ENCODE data around the gene STS.

The STS gene

DNA sequence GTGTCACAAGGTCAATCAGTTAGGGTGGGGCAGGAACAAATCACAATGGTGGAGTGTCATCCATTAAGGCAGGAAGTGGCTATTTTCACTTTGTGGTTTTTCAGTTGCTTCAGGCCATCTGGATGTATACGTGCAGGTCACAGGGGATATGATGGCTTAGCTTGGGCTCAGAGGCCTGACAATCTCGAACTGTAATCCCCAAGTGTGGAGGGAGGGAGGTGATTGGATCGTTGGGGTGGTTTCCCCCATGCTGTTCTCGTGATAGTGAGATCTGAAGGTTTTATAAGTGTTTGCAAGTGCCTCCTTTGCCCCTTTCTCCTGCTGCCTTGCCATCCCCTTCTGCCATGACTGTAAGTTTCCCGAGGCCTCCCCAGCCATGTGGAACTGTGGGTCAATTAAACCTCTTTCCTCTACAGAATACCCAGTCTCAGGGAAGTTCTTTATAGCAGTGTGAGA lies 36.7 kb upstream of the STS start:
- TF ChIP-seq POLR2A (IDR thresholded peaks at IDR 0.05; ENCODE audit: extremely low read depth, insufficient read length) (no peak), MYC (IDR thresholded peaks at IDR 0.05; ENCODE audit: low read depth, low read length) (no peak)
- TF ChIP-seq, protein P1, sequence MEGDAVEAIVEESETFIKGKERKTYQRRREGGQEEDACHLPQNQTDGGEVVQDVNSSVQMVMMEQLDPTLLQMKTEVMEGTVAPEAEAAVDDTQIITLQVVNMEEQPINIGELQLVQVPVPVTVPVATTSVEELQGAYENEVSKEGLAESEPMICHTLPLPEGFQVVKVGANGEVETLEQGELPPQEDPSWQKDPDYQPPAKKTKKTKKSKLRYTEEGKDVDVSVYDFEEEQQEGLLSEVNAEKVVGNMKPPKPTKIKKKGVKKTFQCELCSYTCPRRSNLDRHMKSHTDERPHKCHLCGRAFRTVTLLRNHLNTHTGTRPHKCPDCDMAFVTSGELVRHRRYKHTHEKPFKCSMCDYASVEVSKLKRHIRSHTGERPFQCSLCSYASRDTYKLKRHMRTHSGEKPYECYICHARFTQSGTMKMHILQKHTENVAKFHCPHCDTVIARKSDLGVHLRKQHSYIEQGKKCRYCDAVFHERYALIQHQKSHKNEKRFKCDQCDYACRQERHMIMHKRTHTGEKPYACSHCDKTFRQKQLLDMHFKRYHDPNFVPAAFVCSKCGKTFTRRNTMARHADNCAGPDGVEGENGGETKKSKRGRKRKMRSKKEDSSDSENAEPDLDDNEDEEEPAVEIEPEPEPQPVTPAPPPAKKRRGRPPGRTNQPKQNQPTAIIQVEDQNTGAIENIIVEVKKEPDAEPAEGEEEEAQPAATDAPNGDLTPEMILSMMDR (IDR thresholded peaks at IDR 0.05; ENCODE audit: low read depth, low read length) = no peak
- TF ChIP-seq, protein P2, sequence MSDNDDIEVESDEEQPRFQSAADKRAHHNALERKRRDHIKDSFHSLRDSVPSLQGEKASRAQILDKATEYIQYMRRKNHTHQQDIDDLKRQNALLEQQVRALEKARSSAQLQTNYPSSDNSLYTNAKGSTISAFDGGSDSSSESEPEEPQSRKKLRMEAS (IDR thresholded peaks at IDR 0.05; ENCODE audit: low read depth, low read length) = no peak
- DNase-seq (ENCODE audit: low read depth) = peak; percentile 79
- H3K4me3 ChIP-seq (ENCODE audit: low read depth, low read length) = no peak overlapping the region

DNA sequence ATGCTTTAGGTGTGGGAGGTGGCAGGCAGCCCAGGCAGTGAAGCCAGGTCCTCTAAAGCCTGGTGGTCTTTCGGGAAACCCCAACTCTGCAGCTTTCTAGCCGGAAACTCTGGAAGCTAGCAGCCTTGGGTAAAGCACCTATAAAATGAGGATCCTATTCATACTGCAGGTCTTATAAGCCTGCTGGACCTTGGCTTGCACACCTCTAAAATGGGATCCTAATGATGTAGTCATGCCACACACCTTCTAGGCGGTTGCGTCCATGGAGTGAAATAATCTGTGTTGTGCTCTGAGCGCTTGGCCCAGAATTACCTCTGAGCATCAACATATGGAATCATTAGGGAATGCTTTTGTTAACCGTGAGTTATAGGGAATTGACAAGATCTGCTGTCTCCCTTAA lies 36.0 kb upstream of the STS start:
- TF ChIP-seq POLR2A (IDR thresholded peaks at IDR 0.05; ENCODE audit: extremely low read depth, insufficient read length) (no peak), MYC (IDR thresholded peaks at IDR 0.05; ENCODE audit: low read depth, low read length) (no peak)
- TF ChIP-seq, protein P2 (IDR thresholded peaks at IDR 0.05; ENCODE audit: low read depth, low read length) = no peak
- TF ChIP-seq, protein P1 (IDR thresholded peaks at IDR 0.05; ENCODE audit: low read depth, low read length) = no peak
- no peak overlapping the region for H3K4me3 ChIP-seq (ENCODE audit: low read depth, low read length)
- no peak for DNase-seq (ENCODE audit: low read depth)

DNA sequence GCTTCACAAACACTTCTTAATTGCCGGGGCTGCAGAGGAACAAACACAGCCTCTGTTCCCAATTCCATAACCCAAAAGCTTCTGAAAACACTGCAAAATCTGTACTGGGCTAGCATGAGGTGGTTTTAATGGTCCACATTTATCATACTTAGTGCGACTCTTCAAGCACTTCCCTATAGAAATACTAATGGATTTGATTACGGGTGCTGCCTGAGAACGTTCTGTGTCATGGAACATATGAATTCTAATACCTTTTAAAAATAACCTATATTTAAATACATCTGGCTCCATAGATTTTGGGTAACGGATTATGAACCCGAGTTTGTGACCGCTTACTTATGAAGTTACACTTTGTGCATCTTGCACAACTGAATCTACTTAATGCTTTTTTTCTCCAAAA lies 35.4 kb upstream of the STS start:
- no peak overlapping the region for H3K4me3 ChIP-seq (ENCODE audit: low read depth, low read length)
- TF ChIP-seq, protein P1 (IDR thresholded peaks at IDR 0.05; ENCODE audit: low read depth, low read length) = no peak
- DNase-seq (ENCODE audit: low read depth) = no peak

DNA sequence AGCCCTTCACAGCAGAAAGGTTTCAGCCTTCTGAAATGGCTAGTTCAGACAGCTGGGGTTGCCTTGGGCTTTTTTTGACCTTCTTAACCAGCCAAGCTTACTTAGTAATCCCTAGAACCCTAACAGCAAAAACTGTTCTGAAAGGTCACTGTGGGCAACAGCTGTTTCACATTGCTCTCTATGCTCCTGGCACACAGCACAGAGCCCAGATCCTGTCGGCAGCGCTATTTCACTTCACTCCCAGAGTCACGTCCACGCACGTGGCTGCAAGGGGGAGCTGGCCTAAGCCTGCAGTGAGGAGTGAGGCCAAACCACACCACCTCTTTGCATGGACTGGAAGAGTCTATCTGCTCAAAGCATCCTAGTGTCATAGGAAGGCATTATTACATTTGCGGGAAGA lies 32.0 kb upstream of the STS start:
- no peak overlapping the region for H3K4me3 ChIP-seq (ENCODE audit: low read depth, low read length)
- DNase-seq (ENCODE audit: low read depth) = no peak
- TF ChIP-seq MYC (IDR thresholded peaks at IDR 0.05; ENCODE audit: low read depth, low read length) (no peak), POLR2A (IDR thresholded peaks at IDR 0.05; ENCODE audit: extremely low read depth, insufficient read length) (no peak)
- TF ChIP-seq, protein P1 (IDR thresholded peaks at IDR 0.05; ENCODE audit: low read depth, low read length) = no peak
- TF ChIP-seq, protein P2 (IDR thresholded peaks at IDR 0.05; ENCODE audit: low read depth, low read length) = no peak

DNA sequence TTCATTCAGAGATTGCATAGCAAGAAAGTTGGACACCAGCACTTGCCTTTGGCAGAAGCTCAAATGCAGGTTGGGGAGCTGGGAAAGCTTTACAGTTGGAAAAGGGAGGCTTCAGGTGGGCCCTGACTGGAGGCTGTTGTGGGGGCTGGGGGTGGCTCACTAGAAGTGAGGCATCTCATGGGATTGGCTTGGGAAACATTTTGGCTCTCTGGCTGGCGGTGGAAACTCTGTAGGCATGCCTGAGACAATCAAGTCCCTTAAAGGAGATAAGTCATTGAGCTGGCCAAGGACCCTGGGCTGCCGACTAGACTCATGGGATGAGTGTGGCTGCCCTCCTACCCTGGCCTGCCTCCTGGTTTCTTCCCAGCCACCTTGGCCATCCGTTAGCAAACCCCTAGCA lies 31.4 kb upstream of the STS start:
- no peak overlapping the region for H3K4me3 ChIP-seq (ENCODE audit: low read depth, low read length)
- no peak for DNase-seq (ENCODE audit: low read depth)
- TF ChIP-seq, protein P2 (IDR thresholded peaks at IDR 0.05; ENCODE audit: low read depth, low read length) = no peak
- TF ChIP-seq, protein P1 (IDR thresholded peaks at IDR 0.05; ENCODE audit: low read depth, low read length) = no peak
- TF ChIP-seq POLR2A (IDR thresholded peaks at IDR 0.05; ENCODE audit: extremely low read depth, insufficient read length) (no peak), MYC (IDR thresholded peaks at IDR 0.05; ENCODE audit: low read depth, low read length) (no peak)

DNA sequence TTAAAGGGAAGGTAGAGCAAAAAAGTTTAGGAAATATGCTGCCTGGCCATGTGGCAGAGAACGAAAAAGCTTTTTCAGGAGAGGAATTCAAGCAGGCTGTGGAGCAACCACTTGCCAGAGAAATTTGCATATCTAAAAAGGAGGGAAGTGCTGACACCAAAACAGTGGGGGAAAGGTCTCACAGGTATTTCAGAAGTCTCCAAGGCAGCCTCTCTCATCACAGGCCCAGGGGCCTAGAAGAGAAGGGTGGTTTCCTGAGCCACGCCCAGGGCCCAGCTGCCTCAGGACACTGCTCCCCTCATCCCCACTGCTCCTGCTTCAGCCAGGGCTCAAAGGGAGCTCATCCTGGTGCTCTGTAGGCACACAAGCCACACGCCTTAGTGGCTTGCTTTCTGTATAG lies 29.9 kb upstream of the STS start:
- TF ChIP-seq MYC (IDR thresholded peaks at IDR 0.05; ENCODE audit: low read depth, low read length) (no peak), POLR2A (IDR thresholded peaks at IDR 0.05; ENCODE audit: extremely low read depth, insufficient read length) (no peak)
- TF ChIP-seq, protein P2 (IDR thresholded peaks at IDR 0.05; ENCODE audit: low read depth, low read length) = no peak
- TF ChIP-seq, protein P1 (IDR thresholded peaks at IDR 0.05; ENCODE audit: low read depth, low read length) = no peak
- DNase-seq (ENCODE audit: low read depth) = no peak
- no peak overlapping the region for H3K4me3 ChIP-seq (ENCODE audit: low read depth, low read length)

Data from NB4 (cell line).